ENCODE data around the gene CCL19. TPM values are rescaled to one million over a fixed set of nuclear protein-coding genes. Genes with fewer than 3 reads are reported as not detected.

The CCL19 gene
- total and polyA plus RNA-seq, 2 of the 8 experiments (the other 6 are each of a cell fraction or from before 2014, with no cell fraction given) = not detected

DNA sequence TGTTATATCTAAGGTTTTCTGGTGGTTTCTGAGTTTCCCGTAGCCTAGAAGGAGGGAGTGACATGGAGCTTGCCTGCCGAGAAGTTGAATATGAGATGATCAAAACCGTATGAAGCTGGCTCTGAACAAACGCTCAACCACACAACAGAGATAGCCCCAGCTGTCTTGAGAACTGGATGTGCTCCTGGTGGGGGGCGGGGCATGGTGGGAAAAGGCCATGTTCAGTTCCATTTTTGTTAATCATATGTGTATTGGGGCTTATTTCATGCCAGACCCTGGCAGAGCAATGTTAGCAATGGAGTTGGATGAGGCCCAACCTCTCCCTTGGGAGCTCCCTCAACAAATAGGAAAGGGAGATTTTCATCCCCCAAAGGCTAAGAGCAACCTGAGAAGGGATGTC, 4.8 kb downstream of the CCL19 start (continued):
- TF ChIP-seq, protein P1, sequence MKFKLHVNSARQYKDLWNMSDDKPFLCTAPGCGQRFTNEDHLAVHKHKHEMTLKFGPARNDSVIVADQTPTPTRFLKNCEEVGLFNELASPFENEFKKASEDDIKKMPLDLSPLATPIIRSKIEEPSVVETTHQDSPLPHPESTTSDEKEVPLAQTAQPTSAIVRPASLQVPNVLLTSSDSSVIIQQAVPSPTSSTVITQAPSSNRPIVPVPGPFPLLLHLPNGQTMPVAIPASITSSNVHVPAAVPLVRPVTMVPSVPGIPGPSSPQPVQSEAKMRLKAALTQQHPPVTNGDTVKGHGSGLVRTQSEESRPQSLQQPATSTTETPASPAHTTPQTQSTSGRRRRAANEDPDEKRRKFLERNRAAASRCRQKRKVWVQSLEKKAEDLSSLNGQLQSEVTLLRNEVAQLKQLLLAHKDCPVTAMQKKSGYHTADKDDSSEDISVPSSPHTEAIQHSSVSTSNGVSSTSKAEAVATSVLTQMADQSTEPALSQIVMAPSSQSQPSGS (IDR thresholded peaks at IDR 0.05; ENCODE audit: low read length) = no peak
- no peak for TF ChIP-seq RFX5 (IDR thresholded peaks at IDR 0.05; ENCODE audit: borderline replicate concordance, low read depth, low read length)
- no peak for TF ChIP-seq SIN3A (conservative IDR thresholded peaks at IDR 0.05 in 1 of 2, IDR thresholded peaks at IDR 0.05 in 1 of 2; ENCODE audit: low read depth in 1 of 2, low read length in 2 of 2)
- no peak for TF ChIP-seq CBX8 (IDR thresholded peaks at IDR 0.05; ENCODE audit: borderline replicate concordance, low read depth, low read length)
